HepG2 (cell line): ENCODE measurements around the gene OR10A3. TPM values are rescaled to one million over a fixed set of nuclear protein-coding genes. Genes with fewer than 3 reads are reported as not detected.

Source experiments
- ATAC-seq: fragments of 200-7000 bp; cut with Tn5 transposase; 3 replicates; pipeline ENCODE4 v1.9.1; 2020; ENCODE audit warnings: mild to moderate bottlenecking, moderate library complexity
- BruUV-seq: library from RNA; stranded (reverse); fragments of 400-500 nt; replicated peaks from 2 replicates; lab custom pipeline; 2021; lab: Mats Ljungman, UMichigan
- CTCF ChIA-PET: fragments of 300-600 bp; formaldehyde crosslinking; extraction: SDS; loops from one replicate; lab custom pipeline; 2021; ENCODE audit warnings: low total read pairs, inconsistent platforms, low intra/inter-chr PET ratio; lab: Yijun Ruan, JAX
- POLR2A ChIA-PET: fragments of 350-600 bp; sonication (Branson Sonifier 250); formaldehyde crosslinking; loops from one replicate; lab custom pipeline; 2020; ENCODE audit warnings: antibody characterized with exemption, inconsistent platforms; lab: Yijun Ruan, JAX
- DNase-seq: peaks from one replicate; pipeline ENCODE4 v3.0.0-alpha.2; 2015; ENCODE audit warnings: low spot score
- FAIRE-seq: peaks from 3 replicates; lab custom pipeline; 2011; peaks lifted over from hg19 to GRCh38; lab: Jason Lieb, UNC
- H2AFZ ChIP-seq: one replicate; pipeline ENCODE4 v1.6.1; 2011; ENCODE audit warnings: low read length, inconsistent platforms
- H3K27ac ChIP-seq: fragments of 300-600 bp; 3 replicates; pipeline ENCODE4 v1.8.0; 2011; ENCODE audit warnings: mixed run types, mild to moderate bottlenecking, mixed read lengths, low read length, inconsistent platforms; ENCODE audit not compliant: insufficient read depth; ENCODE audit errors: extremely low read length
- H3K27me3 ChIP-seq, 2 experiments: fragments of 200-600 bp in 1 of 2; 2 replicates in 1 of 2; 3 replicates in 1 of 2; pipeline versions ENCODE4 v1.6.0 to v1.8.0; 2011; ENCODE audit warnings: low read length in 2 of 2, mild to moderate bottlenecking in 2 of 2, moderate library complexity in 2 of 2, inconsistent platforms in 1 of 2; ENCODE audit not compliant: insufficient read depth in 2 of 2, control insufficient read depth in 1 of 2
- H3K36me3 ChIP-seq, 2 experiments: fragments of 200-600 bp in 1 of 2; replicated peaks in 1 of 2; 2 replicates in 1 of 2; 3 replicates in 1 of 2; pipeline versions ENCODE4 v1.5.1 to v1.8.0; 2011; ENCODE audit warnings: low read length in 2 of 2, inconsistent platforms in 1 of 2; ENCODE audit not compliant: insufficient read depth in 2 of 2, control insufficient read depth in 1 of 2
- H3K4me1 ChIP-seq: 2 replicates; pipeline ENCODE4 v1.5.1; 2012; ENCODE audit warnings: low read length, inconsistent platforms; ENCODE audit not compliant: insufficient read depth
- H3K4me2 ChIP-seq: 2 replicates; pipeline ENCODE4 v1.6.0; 2011; ENCODE audit warnings: low read depth, low read length, inconsistent platforms
- H3K4me3 ChIP-seq, 3 experiments: fragments of 200-600 bp in 1 of 3; sonication (generic), shearing (Covaris generic) in 1 of 3; replicated peaks in 1 of 3; 2 replicates each; pipeline ENCODE4 v1.5.1; 2011 to 2016; ENCODE audit warnings: low read length in 3 of 3, inconsistent platforms in 2 of 3, low read depth in 2 of 3, mild to moderate bottlenecking in 2 of 3, control low read depth in 1 of 3, mixed read lengths in 1 of 3; ENCODE audit not compliant: insufficient read depth in 1 of 3
- H3K79me2 ChIP-seq: one replicate; pipeline ENCODE4 v1.6.1; 2011; ENCODE audit warnings: low read length, inconsistent platforms; ENCODE audit not compliant: insufficient read depth
- H3K9ac ChIP-seq: 2 replicates; pipeline ENCODE4 v1.6.0; 2011; ENCODE audit warnings: mild to moderate bottlenecking, low read depth, low read length, inconsistent platforms; ENCODE audit not compliant: insufficient read depth
- H3K9me3 ChIP-seq: 2 replicates; pipeline ENCODE4 v1.5.1; 2012; ENCODE audit warnings: mild to moderate bottlenecking, low read length
- H4K20me1 ChIP-seq: 2 replicates; pipeline ENCODE4 v1.6.0; 2011; ENCODE audit warnings: inconsistent platforms, mild to moderate bottlenecking, low read length, moderate library complexity; ENCODE audit not compliant: insufficient read depth
- GZF1 ChIP-seq: sonication (generic); formaldehyde crosslinking; IDR thresholded peaks from 2 replicates; pipeline ENCODE4 v1.5.1; 2020; ENCODE audit warnings: mild to moderate bottlenecking, missing genetic modification reagents
- HNF4A ChIP-seq: sonication (generic); formaldehyde crosslinking; IDR thresholded peaks from 2 replicates; pipeline ENCODE4 v1.4.0; 2020; ENCODE audit warnings: missing genetic modification reagents
- HNRNPL ChIP-seq: fragments of 200-400 bp; formaldehyde crosslinking; IDR thresholded peaks from 2 replicates; pipeline ENCODE4 v1.6.1; 2017; ENCODE audit warnings: mild to moderate bottlenecking, low read depth, low read length
- MZF1 ChIP-seq: sonication (generic); formaldehyde crosslinking; IDR thresholded peaks from 2 replicates; pipeline ENCODE4 v1.8.1; 2023; ENCODE audit warnings: mild to moderate bottlenecking, missing genetic modification reagents, borderline replicate concordance
- RFXAP ChIP-seq: sonication (generic); formaldehyde crosslinking; IDR thresholded peaks from 2 replicates; pipeline ENCODE4 v1.4.0; 2020; ENCODE audit warnings: missing genetic modification reagents, borderline replicate concordance
- SETDB1 ChIP-seq: sonication (generic); formaldehyde crosslinking; IDR thresholded peaks from 2 replicates; pipeline ENCODE4 v1.5.1; 2020; ENCODE audit warnings: missing genetic modification reagents, mild to moderate bottlenecking, borderline replicate concordance
- SRSF9 ChIP-seq: fragments of 200-400 bp; formaldehyde crosslinking; IDR thresholded peaks from 2 replicates; pipeline ENCODE4 v1.6.1; 2018; ENCODE audit warnings: borderline replicate concordance, mild to moderate bottlenecking, low read depth, low read length; ENCODE audit not compliant: insufficient read depth, poor library complexity, severe bottlenecking
- XBP1 ChIP-seq: sonication (generic); formaldehyde crosslinking; IDR thresholded peaks from 2 replicates; pipeline ENCODE4 v1.5.0; 2020; ENCODE audit warnings: missing genetic modification reagents
- ZBTB1 ChIP-seq: sonication (generic); formaldehyde crosslinking; IDR thresholded peaks from 2 replicates; pipeline ENCODE4 v1.4.0; 2020; ENCODE audit warnings: missing genetic modification reagents, borderline replicate concordance
- ZNF331 ChIP-seq: sonication (generic); formaldehyde crosslinking; IDR thresholded peaks from 2 replicates; pipeline ENCODE4 v1.4.0; 2020; ENCODE audit warnings: missing genetic modification reagents
- ZNF562 ChIP-seq: sonication (generic); formaldehyde crosslinking; IDR thresholded peaks from 2 replicates; pipeline ENCODE4 v1.8.0; 2022; ENCODE audit warnings: missing genetic modification reagents, borderline replicate concordance
- ZNF879 ChIP-seq: sonication (generic); formaldehyde crosslinking; IDR thresholded peaks from 2 replicates; pipeline ENCODE4 v1.8.1; 2023; ENCODE audit warnings: missing genetic modification reagents
- WGBS: methylation state at CpG from one replicate; pipeline ENCODE4 v1.1.6; 2017; ENCODE audit warnings: low lambda C conversion rate; 5-methylcytosine and 5-hydroxymethylcytosine counted together
- in situ Hi-C: cut with HindIII; loops from 2 replicates; pipeline ENCODE4 v1.10.0; 2017; ENCODE audit warnings: low pct_unique_long_range_greater_than_20kb; ENCODE audit not compliant: extremely low pct_ligation_motif_present
- intact Hi-C: fragments of 100-400 bp; cut with micrococcal nuclease; formaldehyde crosslinking; loops from one replicate; pipeline ENCODE4 v1.10.0; 2022; ENCODE audit not compliant: unreplicated experiment
- polyA plus RNA-seq, 8 experiments: library from polyadenylated mRNA; depleted of rRNA in 3 of 8; stranded (reverse) in 7 of 8; unstranded in 1 of 8; fragments of >200 nt; fragmentation: Illumina TruSeq in 4 of 8; extraction: Trizol in 4 of 8; gene quantifications; 2 replicates each; pipeline versions ENCODE4 v1.2.1 to v1.2.3, GENCODE V29; 2011 to 2016; ENCODE audit warnings: low read depth in 4 of 8, missing spikeins in 1 of 8, mixed read lengths in 1 of 8; ENCODE audit not compliant: insufficient read depth in 1 of 8
- total RNA-seq, 5 experiments: library from RNA; depleted of rRNA; stranded (reverse); fragments of >200 nt; fragmentation: Illumina TruSeq; extraction: Trizol; gene quantifications; 2 replicates each; pipeline ENCODE4 v1.2.3, GENCODE V29; 2016; ENCODE audit warnings: low read depth in 1 of 5
- TF ChIP-seq, protein P1 (sequence below): fragments of 450-650 bp; IDR thresholded peaks from 2 replicates; pipeline ENCODE4 v1.6.1; 2017; ENCODE audit warnings: mild to moderate bottlenecking

OR10A3 gene
- total and polyA plus RNA-seq, 2 of the 13 experiments (the other 11 are each of a cell fraction or from before 2014, with no cell fraction given) = not detected

DNA sequence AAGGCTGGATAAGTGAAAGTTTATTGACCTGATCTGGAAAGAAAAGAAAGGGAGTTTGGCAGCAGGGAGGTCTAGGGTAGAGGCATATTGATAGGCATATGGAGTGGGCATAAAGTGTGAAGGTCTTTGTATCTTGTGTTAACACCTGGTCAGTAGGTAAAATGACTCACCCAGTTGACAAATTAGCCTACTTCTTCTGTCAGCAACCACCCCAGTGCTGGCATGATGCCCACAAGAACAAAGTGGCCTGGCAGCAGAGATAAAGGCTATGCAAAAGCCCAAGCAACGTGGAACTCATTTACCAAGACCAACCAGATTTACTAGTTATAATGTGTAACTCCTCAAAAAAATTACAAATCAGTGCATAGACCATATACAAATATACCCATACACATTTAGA, 4.9 kb downstream of the OR10A3 start:
- H3K27ac ChIP-seq = no peak overlapping the region
- TF ChIP-seq HNRNPL = no peak
- TF ChIP-seq, all 625 proteins: peak for 0
- no peaks in the 10 kb centered on the region for H3K27me3 ChIP-seq
- in situ Hi-C loops (no loop called here), intact Hi-C loops (no loop called here)
- no peaks in the 10 kb centered on the region for H3K4me1 ChIP-seq
- ChIA-PET POLR2A (no interaction called here), CTCF (no interaction called here)
- WGBS = 0% methylated on average over 1 of the region's 1 CpG
- H3K79me2 ChIP-seq = no peaks in the 10 kb centered on the region
- H3K4me2 ChIP-seq = no peak overlapping the region
- no peak overlapping the region for H3K4me3 ChIP-seq
- no TSS peak for BruUV-seq
- ATAC-seq (no peak), DNase-seq (no peak), FAIRE-seq (no peak)
- no peak overlapping the region for H2AFZ ChIP-seq
- H3K36me3 ChIP-seq = no peaks in the 10 kb centered on the region
- no peak overlapping the region for H3K9ac ChIP-seq
- no peaks in the 10 kb centered on the region for H3K9me3 ChIP-seq
- no peaks in the 10 kb centered on the region for H4K20me1 ChIP-seq

DNA sequence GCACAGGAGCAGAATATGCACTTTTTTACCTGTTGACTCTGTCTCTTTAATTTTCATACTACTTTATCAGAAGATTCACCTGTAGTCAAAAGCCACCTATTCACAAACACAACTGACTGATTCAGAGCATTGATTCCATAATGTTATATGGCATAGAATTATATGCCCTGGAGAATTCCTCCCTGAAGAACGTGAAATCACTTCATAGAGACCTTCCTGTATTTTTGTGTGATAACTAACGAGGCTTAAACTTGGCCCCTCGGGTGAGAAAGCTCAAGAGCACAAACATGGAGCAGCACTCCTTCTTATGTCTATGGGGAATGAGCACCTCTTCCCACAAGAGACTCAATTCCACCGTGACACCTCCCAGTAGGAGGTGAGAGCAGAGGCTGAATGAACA, 10.3 kb downstream of the OR10A3 start, which contains the start of gene OR10A6:
OR10A6 (minus strand) TSS at position 101 of the 400 bp plus-strand sequence. CDS start 2,606 bp downstream, outside the sequence.
- CTCF ChIA-PET = no interaction called here
- TF ChIP-seq, protein P1, sequence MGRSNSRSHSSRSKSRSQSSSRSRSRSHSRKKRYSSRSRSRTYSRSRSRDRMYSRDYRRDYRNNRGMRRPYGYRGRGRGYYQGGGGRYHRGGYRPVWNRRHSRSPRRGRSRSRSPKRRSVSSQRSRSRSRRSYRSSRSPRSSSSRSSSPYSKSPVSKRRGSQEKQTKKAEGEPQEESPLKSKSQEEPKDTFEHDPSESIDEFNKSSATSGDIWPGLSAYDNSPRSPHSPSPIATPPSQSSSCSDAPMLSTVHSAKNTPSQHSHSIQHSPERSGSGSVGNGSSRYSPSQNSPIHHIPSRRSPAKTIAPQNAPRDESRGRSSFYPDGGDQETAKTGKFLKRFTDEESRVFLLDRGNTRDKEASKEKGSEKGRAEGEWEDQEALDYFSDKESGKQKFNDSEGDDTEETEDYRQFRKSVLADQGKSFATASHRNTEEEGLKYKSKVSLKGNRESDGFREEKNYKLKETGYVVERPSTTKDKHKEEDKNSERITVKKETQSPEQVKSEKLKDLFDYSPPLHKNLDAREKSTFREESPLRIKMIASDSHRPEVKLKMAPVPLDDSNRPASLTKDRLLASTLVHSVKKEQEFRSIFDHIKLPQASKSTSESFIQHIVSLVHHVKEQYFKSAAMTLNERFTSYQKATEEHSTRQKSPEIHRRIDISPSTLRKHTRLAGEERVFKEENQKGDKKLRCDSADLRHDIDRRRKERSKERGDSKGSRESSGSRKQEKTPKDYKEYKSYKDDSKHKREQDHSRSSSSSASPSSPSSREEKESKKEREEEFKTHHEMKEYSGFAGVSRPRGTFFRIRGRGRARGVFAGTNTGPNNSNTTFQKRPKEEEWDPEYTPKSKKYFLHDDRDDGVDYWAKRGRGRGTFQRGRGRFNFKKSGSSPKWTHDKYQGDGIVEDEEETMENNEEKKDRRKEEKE = no peak
- TF ChIP-seq MZF1 (CRISPR knock-in tag) = no peak
- no peak for TF ChIP-seq RFXAP (CRISPR knock-in tag)
- TF ChIP-seq ZBTB1 (CRISPR knock-in tag) = no peak
- TF ChIP-seq ZNF331 = no peak
- no peak for TF ChIP-seq ZNF562 (CRISPR knock-in tag)
- TF ChIP-seq HNF4A = no peak
- TF ChIP-seq ZNF879 (CRISPR knock-in tag) = no peak
- no peak for TF ChIP-seq XBP1 (CRISPR knock-in tag)
- TF ChIP-seq SRSF9 = no peak
- no peak for TF ChIP-seq GZF1 (CRISPR knock-in tag)
- TF ChIP-seq SETDB1 (CRISPR knock-in tag) = no peak
- no peaks in the 10 kb centered on the region for H3K27me3 ChIP-seq
- H3K4me3 ChIP-seq = no peak within 1 kb of the TSS
- no TSS peak for BruUV-seq
- no peaks in the 10 kb centered on the region for H3K9me3 ChIP-seq
- H4K20me1 ChIP-seq = no peaks in the 10 kb centered on the region; the same call in 1 of the 2 replicates
- no peak within 1 kb of the TSS for H2AFZ ChIP-seq
- WGBS = 0% methylated on average over 4 of the region's 4 CpGs
- H3K79me2 ChIP-seq = no peaks in the 10 kb centered on the region
- H3K36me3 ChIP-seq = no peaks in the 10 kb centered on the region
- POLR2A ChIA-PET = no interaction called here
- in situ Hi-C loops (no loop called here), intact Hi-C loops (no loop called here)
- no peak for DNase-seq
- no peak for ATAC-seq
- H3K4me2 ChIP-seq = no peak within 1 kb of the TSS
- FAIRE-seq = no peak
- no peak within 1 kb of the TSS for H3K27ac ChIP-seq
- H3K9ac ChIP-seq = no peak within 1 kb of the TSS
- H3K4me1 ChIP-seq = no peaks in the 10 kb centered on the region
